ENCODE measurements around the gene TET2.

The TET2 gene

GRCh38 chr4:105146276-105147015 lies at the start of gene TET2:
Gene TET2 (plus strand): TSS chr4:105146876. CDS start chr4:105233943, 87,067 bp downstream.
- DNase-seq = peak; percentile 90

- no peak for DNase-seq
Measured at GRCh38 chr4:105102016-105102415, 44.7 kb upstream of the TET2 start.

- DNase-seq = no peak
Measured at GRCh38 chr4:105106426-105106825, 40.2 kb upstream of the TET2 start.

- DNase-seq = no peak
Measured at GRCh38 chr4:105107095-105107856, 39.4 kb upstream of the TET2 start.

GRCh38 chr4:105108971-105109370 lies 37.7 kb upstream of the TET2 start:
- no peak for DNase-seq

- DNase-seq = no peak
Measured at GRCh38 chr4:105112274-105112673, 34.4 kb upstream of the TET2 start.

GRCh38 chr4:105113800-105114199 lies 32.9 kb upstream of the TET2 start:
- no peak for DNase-seq

GRCh38 chr4:105116616-105117319 lies 29.9 kb upstream of the TET2 start:
- DNase-seq = no peak

- no peak for DNase-seq
Measured at GRCh38 chr4:105119356-105119755, 27.3 kb upstream of the TET2 start.

- DNase-seq = no peak
Measured at GRCh38 chr4:105120626-105121025, 26.1 kb upstream of the TET2 start.

GRCh38 chr4:105122350-105122749 lies 24.3 kb upstream of the TET2 start:
- no peak for DNase-seq

GRCh38 chr4:105126311-105127169 lies 20.1 kb upstream of the TET2 start:
- no peak for DNase-seq

GRCh38 chr4:105127170-105127445 lies 19.6 kb upstream of the TET2 start:
- DNase-seq = no peak

GRCh38 chr4:105128208-105128607 lies 18.5 kb upstream of the TET2 start:
- no peak for DNase-seq

GRCh38 chr4:105129286-105130040 lies 17.2 kb upstream of the TET2 start:
- no peak for DNase-seq

GRCh38 chr4:105130945-105131344 lies 15.7 kb upstream of the TET2 start:
- DNase-seq = no peak

- DNase-seq = no peak
Measured at GRCh38 chr4:105133976-105134375, 12.7 kb upstream of the TET2 start.

- DNase-seq = no peak
Measured at GRCh38 chr4:105135785-105136184, 10.9 kb upstream of the TET2 start.

- DNase-seq = peak; percentile 40
Measured at GRCh38 chr4:105137121-105137875, 9.4 kb upstream of the TET2 start.

GRCh38 chr4:105139646-105140045 lies 7.0 kb upstream of the TET2 start:
- DNase-seq = no peak

Measured in activated CD4-positive, alpha-beta T cell treated with anti-CD3 and anti-CD28 coated beads, Interleukin-2, Interleukin-6, amounts not matched to agents 100 ng/mL and 50 ng/mL, durations not matched to agents 16 hours and 8 hours (primary cell).